Germinal center (tissue), 1 donor: ENCODE results near the gene ULK1.
"Not testable (repeated sequence)": the region's sequence is repeated elsewhere in the genome, so short reads cannot be mapped to it uniquely, and the experiment has no call there.

Source experiments
- DNase-seq: peaks from one replicate; pipeline ENCODE4 v3.0.0; 2012; ENCODE audit warnings: mixed read lengths, low spot score

The ULK1 gene

DNA sequence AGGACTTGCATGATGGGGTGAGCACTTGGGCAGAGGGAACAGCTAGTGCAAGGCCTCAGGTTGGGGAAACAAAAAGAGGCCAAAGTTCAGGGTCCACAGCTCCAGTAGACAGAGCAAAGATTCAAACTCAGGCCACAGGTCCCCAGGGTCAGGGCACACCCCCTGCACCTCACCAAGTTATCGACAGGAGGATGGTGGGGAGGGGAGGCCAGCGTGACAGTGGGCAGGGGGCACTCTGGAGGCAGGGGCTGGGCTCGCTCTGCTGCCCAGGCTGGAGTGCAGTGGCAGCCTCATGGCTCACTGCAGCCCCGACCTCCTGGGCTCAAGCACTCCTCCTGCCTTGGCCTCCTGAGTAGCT lies 32.4 kb upstream of the ULK1 start:
- DNase-seq: no peak

DNA sequence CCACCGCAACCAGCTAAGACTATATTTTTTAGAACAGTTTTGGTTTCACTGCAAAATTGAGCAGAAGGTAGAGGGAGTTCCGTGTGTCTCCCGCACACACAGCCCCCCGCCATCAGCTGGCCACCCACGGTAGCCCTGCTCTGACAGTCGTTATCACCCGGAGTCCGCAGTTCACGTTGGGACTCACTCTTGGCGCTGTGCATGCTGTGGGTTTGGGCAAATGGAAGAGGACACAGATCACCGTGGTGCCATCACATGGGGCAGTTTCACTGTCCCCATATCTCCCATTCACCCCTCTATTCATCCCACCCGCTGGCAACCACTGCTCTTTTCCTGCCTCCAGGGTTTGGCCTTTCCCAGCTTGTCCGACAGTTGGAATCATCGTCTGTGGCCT lies 31.8 kb upstream of the ULK1 start:
- no peak for DNase-seq

DNA sequence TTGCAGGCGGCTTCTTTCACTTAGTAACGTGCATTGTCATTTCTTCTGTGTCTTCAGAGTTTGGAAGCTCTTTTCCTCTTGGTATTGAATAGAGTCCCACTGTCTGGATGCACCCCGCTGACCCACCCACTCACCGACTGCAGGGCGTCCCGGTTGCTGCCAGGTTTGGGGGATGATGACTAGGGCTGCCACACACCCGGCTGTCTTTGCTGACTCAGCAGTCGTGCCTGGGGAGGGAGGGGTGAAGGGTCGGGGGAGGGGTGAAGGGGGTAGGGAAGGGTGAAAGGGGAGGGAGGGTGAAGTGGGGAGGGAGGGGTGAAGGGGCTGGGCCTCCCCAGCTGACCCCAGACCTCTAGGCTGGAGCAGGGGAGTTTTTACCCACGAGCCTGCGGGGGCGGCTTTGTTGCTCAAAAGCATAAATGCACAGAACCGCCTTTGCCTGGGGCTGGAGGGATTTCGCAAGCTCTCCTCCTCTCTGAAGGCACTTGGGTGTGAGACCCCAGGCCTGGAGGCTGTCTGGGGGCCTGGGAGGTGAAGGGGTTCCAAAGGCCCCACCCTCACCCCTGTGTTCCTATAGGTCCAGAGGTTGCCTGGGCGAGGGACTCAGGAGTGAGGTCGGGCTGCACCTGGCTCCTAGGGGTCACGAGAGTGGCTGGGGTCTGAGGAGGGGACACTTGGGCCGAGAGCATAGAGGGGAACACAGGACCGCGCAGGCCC lies 31.3 kb upstream of the ULK1 start:
- no peak for DNase-seq

DNA sequence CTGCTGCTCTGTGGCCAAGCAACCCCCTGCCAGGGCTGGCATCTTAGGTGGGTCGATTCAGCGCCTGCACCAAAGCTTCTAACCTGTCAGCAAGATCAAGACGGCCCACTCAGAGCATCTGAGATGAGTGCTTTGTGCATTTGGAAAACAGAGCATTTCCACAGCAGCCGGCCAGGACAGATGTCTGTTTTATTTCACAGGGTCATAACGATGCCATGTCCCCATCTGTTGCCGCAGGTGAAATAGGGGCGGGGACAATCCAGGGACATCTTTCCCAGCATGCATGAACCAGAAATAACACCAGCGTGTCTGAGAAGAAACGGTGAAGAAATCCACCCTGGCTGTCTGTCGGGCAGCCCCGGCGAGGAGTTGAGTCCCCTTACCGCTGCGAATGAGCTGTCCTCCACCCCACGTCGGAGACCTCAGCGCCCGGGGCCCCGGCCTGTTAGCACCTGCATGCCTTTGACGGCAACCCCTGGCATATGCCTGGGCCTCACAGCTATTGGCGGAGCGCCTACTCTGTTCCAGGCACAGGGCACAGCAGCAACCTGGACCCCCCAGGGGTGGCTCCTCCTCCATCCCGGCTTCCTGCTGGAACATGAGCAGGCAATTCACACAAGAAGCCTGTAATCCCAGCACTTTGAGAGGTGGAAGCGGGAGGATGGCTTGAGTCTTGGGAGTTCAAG lies 30.6 kb upstream of the ULK1 start:
- no peak for DNase-seq

DNA sequence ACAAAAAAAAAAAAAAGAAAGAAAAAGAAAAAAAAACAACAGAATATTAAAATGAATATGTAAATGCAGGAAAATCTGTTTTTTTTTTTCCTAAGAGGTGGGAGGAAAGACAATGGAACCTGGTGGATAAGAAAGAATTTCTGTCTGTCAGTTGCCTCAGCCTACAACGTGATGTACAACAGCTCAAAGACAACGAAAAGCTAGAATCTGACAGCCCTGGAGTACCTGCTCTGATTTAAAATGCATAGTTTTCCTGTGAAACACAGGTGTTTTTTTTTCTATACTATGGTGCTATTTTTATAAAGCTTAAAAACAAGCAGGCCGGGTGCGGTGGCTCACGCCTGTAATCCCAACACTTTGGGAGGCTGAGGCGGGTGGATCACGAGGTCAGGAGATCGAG lies 30.0 kb upstream of the ULK1 start:
- no peak for DNase-seq

DNA sequence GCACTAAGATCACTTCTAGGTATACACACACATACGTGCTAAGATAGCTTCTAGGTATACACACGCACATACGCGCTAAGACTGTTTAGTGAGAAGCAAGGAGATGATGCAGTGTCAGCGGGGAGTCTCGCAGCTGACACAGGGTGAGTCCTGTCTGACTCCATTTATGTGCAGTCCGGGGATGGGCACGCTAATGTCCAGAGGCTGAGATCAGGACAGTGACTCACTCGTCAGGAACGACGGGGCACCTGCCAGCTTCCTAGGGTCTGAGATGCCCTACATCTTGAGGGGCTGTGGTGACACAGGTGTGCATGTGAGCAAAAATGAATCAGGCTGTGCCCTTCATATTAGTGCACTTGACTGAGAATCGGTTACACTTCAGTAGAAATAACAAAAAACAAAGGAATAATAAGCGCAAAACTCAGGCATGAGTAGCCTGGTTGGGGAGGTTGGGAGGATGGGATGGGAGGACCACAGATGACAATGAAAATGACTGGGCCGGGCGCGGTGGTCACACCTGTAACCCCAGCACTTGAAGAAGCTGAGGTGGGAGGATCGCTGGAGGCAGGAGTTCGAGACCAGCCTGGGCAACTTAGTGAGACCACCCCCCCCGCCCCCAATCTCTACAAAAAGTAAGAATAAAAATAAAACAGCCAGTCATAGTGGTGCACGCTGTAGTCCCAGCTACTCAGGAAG lies 29.1 kb upstream of the ULK1 start:
- no peak for DNase-seq

DNA sequence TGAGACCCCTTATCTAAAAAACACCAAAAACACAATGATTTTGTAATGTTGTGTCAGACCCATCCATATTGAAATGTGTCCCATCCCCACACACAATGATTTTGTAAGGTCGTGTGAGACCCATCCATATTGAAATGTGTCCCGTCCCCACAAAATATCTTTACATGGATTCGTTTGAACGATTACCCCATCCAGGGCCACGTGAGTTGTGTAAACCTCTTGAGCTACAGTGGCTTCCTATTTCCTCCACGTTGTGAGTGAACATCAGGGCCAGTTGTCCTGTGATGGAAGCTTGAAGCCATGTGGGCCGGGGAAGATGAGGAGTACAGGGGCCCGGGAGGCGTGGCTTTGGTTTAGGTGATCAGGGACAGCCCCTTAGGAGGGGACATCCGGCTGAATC lies 27.0 kb upstream of the ULK1 start:
- no peak for DNase-seq

DNA sequence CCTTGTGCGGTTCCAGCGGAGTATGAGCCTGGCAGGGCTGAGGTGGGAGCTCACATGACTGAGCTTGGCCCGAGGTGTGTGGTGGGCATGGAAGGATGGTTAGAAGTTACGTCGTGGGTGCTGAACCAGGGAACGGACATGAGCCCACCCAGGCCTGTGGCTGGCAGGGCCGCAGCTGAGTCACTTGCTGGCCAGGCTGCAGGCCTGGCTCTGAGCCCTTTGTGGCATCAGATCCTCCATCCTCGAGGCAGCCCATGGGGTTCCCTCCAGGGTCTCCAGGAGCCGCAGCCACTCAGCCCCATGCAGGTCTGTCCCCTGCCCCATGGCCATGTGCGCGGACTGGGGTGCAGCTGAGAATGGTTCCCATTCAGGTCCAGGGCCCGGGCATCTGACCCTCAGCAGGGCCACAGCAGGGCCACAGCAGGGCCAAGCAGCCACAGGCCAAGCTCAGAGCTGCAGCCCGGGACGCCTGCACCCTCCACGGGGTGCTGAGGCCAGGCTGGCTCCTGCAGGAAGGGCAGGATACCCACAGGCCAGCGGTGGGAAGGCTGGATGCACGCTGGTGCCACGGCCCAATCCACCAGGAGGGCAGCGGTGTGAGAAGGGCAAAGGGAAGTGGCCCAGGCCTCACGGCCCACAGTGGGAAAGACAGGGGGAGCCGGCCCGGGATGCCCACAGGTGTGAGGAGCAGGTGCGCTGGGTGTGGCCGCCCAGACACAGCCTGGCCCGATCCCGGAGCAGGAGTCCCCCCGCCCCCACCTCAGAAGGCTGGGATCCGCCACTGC lies 26.3 kb upstream of the ULK1 start:
- no peak for DNase-seq

DNA sequence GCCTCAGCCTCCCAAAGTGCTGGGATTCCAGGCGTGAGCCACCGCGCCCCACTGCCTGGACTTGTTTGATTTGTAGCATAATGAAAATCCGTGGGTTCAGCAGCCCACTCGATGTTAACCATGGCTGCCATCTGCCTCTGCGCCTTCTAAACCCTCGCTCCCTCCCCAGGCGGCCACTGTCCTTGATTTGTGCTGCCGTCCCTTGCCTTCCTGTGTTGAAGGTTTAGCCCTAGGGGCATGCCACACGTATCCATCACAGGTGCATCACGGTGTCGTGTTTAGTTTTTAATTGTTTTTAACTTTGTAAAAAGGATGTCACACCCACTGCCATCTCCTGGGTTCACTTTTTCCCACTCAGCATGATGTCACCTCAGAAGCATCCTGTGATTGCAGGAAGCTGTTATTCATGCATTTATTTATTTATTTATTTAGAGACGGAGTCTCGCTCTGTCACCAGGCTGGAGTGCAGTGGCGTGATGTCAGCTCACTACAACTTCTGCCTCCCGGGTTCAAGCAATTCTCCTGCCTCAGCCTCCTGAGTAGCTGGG lies 24.5 kb upstream of the ULK1 start:
- no peak for DNase-seq

DNA sequence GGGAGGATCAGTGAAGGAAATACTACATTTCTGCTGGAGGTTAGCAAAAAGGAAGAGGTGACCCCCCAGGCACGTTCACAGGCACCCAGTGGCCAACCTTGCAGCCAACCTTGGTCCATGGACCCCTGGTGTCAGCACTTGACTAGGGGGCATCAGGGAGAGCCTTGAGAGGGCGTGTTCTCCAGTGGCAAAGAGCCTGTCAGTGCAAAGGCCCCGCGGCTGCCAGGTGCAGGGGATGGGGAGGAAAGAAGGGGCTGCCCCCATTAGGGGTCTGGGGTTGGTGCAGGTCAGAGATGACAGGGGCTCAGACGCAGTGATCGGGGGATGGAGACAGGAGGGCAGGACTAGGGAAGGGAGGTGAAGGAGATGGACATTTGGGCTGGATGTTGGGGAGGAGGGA lies 22.7 kb upstream of the ULK1 start:
- no peak for DNase-seq

DNA sequence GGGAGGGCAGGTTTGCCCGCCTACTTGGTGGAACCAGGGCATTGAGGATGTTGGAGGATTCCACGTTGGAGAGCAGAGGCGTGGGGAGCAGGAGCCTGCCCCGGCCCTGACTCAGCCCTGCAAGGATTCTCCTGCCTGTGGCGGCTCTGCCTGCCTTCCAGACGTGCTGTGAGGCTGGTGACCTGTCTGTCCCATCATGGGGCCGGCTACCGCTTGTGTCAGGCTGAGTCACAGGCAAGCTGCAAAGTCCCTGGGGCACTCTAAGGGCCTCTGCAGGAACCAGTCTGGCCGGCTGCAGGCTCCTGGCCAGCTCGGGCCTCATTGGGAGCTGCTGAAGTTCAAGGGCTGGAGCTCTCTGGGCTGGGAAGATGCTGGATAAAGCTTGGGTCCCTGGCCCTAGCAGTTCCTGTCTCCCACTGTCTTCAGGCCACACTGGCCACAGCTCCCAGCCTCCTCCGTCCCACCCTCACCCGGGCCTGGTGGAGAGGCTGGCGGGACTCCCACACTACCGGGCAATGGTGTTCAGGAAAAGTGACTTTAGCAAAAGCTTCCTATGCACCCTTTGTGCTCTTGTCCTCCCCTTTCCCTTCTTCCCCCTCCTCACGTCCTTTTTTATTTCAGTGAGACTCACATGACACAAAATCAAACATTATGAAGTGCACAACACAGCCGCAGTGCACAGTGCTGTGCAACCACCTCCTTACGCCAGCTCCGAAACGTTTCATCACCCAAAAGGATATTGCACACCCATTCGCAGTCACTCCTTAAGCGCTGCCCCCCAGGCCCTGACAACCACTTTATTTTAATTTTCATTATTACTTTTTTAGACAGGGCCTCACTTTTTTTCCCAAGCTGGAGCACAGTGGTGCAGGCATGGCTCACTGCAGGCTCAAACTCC lies 22.0 kb upstream of the ULK1 start:
- no peak for DNase-seq

DNA sequence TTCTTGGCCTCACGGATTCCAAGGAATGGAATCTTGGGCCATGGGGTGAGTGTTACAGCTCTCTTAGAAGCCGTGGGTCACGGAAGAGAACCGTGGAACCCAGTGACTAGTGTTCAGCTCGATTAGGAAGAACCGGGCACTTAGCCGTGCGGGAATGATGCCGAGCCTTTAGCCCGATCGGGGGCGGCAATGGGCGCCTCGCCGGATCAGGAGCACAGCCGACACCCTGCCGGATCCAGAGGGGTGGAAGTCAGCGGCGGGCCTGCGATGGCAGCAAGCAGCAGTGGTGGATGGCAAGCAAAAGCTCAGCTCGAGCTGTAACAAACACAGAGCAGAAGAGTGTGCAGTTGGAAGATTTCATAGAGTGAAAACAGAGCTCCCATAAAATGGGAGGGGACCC lies 21.1 kb upstream of the ULK1 start:
- no peak for DNase-seq

DNA sequence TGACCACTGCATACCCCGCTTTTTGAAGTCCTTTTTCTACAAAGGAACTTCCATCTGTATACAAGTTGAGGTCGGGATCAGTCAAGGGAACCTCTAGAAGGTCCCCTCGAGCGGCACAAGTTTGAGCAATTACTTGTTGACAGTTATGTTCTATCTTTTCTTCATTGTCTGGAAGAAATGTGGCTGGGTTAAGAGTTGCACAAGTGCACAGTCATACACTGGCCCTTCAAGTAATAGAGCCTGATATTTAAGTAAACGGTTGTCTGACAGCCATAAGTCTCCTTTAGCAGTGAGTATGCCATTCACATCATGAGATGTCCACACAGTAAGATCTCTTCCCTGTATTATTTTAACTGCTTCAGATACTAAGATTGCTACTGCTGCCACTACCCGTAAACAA lies 19.4 kb upstream of the ULK1 start:
- not testable (repeated sequence) for DNase-seq

DNA sequence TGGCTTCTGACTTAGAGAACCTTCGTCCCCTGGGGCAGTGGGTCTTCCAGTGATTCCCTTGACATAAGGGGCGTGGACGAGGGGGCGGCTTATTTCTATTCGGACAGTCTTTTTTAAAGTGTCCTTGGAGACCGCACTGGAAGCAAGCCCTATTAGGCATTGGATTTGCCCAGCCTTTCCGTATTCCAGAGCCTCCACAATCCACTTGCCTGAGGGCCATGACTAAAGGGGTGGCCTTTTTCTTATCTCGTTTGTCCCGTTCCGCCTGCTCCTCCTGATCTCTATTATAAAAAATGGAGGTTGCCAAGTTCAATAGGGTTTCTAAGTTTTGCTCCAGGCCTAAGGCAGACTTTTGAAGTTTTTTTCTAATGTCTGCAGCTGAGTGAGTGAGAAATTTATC lies 17.2 kb upstream of the ULK1 start:
- DNase-seq: not testable (repeated sequence)

DNA sequence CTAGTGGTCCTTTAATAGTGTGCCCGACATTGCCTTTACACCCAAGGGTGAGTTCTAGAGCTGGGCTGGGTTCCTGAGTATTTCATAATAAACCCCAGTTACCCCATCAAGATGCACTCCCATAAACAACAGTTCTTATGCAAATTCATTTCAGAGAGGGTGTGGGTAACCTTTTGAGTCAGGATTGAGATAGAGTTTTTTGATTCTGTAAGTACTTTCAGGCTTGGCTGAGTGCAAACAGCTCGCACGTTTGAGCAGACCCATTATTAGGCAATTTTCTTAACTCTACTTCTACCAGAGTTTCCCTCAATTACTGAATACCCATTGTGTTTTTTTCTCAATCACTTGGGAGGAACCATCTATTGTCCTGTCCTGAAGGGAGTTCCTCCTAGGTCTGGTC lies 16.0 kb upstream of the ULK1 start:
- not testable (repeated sequence) for DNase-seq

DNA sequence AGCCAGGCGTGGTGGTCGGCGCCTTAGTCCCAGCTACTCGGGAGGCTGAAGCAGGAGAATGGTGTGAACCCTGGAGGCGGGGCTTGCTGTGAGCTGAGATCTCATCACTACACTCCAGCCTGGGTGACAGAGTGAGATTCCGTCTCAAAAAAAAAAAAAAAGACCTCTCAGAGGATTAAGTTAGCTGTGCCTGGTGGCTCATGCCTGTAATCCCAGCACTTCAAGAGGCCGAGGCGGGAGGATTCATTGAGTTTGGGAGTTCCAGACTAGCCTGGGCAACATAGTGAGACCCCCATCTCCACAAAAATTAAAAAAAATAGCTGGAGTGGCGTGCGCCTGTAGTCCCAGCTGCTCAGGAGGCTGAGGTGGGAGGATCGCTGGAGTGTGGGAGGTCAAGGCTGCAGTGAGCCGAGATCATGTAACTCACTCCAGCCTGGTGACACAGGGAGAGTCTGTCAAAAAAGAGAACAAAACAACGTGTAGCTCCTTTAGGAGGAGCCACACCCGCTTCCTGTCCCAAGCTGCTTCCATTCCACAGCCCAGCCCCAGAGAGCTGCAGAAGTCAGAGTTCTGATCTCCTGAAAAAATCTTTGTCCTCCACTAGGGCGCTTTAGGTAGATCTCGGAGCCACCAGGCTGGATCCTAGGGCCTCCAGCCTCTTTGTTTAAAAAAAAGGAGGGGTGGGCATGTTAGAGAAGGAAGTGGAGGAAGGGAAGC lies 11.5 kb upstream of the ULK1 start:
- DNase-seq: no peak

DNA sequence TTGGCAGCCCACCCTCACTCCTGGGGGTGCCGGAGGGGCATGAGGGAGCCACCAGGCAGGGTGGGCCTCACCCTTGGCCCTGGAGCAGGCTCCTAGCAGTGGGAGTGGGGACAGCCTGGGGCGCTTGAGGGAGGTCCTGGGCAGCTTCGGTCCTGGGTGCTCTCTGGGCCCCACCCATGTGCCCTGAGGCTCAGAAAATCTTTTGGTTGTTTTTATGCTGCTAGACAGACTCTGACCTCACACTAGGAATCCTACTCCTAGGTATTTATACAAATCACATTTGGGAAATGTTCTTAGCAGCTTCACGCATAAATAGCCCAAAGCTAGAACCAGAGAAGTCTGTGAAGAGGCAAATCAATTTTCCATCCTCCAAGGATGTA lies 10.9 kb upstream of the ULK1 start:
- DNase-seq: no peak

DNA sequence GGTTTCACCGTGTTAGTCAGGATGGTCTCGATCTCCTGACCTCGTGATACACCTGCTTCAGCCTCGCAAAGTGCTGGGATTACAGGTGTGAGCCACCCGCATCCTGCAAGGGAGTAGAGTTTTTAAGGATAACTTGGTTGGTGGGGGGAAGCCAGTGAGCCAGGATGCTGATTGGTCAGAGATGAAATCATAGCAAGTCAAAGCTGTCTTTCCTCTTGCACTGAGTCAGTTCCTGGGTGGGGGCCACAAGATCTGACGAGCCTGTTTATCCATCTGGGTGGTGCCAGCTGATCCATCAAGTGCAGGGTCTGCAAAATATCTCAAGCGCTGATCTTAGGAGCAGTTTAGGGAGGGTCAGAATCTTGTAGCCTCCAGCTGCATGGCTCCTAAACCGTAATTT lies 9.3 kb upstream of the ULK1 start:
- not testable (repeated sequence) for DNase-seq

DNA sequence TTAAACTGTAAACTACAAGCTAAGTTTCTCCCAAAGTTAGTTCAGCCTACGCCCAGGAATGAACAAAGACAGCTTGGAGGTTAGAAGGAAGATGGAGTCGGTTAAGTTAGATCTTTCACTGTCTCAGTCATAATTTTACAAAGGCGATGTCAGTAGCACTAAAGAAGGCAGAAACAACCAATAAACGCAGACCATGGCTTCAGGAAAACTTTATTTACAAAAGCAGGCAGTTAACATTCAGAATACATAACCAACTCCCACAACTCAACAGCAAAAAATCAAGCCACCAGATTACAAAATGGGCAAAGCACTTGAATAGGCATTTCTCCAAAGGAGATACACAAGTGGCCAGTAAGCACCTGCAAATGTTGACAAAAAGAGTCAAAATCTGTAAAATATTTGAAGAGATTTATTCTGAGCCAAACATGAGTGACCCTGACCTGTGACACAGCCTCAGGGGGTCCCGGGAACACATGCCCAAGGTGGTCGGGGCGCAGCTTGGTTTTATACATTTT lies 8.8 kb upstream of the ULK1 start:
- DNase-seq: no peak

DNA sequence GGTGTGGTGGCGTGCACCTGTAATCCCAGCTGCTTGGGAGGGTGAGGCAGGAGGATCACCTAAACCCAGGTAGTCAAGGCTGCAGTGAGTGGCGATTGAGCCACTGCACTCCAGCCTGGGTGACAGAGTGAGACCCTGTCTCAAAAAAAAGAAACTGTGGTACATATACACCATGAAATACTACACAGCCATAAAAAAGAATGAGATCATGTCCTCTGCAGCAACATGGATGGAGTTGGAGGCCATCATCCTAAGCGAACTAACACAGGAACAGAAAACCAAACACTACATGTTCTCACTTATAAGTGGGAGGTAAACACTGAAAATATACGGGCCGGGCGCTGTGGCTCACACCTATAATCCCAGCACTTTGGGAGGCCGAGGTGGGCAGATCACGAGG lies 2.7 kb upstream of the ULK1 start:
- not testable (repeated sequence) for DNase-seq
